GM18505 (cell line): ENCODE data around the gene JUND.

Source experiments
- ATAC-seq: cut with Tn5 transposase; IDR thresholded peaks from one replicate; pipeline ENCODE4 v1.9.1; 2021; ENCODE audit not compliant: unreplicated experiment
- POLR2A ChIP-seq: IDR thresholded peaks from 4 replicates; pipeline ENCODE4 v1.6.1; 2011; ENCODE audit warnings: borderline replicate concordance; ENCODE audit not compliant: insufficient read depth, insufficient read length; ENCODE audit errors: extremely low read depth

JUND gene

GRCh38 chr19:18317961-18318800, 36.8 kb upstream of the JUND start:
- no peak for TF ChIP-seq POLR2A

DNA sequence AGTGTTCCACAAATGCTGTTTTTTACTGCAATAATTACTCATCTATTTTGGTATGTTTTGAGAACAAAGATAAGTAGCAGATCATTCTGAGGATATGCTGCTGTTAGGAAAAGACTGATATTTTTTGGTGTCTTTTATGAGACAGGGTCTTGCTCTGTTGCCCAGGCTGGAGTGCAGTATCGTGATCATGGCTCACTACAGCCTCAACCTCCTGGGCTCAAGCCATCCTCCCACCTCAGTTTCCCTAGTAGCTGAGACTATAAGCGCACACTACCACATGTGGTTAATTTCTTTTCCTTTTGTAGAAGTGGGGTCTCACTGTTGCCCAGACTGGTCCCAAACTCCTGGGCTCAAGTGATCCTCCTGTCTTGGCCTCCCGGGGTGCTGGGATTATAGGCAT, 32.0 kb upstream of the JUND start:
- ATAC-seq: no peak
- no peak for TF ChIP-seq POLR2A

More at GRCh38 chr19:18317961-18318800, 36.8 kb upstream of the JUND start:
- no peak for ATAC-seq

DNA sequence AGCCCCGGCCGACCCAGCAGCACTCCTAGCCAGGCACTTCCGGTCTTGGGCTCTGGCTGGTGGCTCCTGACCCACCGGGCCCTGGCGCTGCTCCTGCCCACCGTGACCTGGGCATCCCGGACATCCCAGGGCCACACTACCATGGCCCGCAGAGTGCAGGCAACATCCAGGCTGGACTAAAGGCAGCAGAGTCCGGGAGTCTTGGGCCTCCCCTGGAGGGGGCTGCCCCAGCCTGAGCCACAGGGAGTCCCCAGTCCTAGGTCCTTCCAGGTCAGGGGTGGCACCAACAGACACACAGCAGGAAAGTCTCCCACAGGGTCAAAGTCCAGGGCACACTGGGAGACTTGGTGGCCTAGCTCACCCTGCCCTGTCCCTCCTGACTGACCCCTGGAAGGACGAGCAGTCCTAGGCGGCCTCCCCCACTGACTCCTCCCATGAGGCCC, 30.7 kb upstream of the JUND start:
- ATAC-seq: no peak
- no peak for TF ChIP-seq POLR2A

GRCh38 chr19:18311502-18312091, 30.2 kb upstream of the JUND start:
- no peak for TF ChIP-seq POLR2A

DNA sequence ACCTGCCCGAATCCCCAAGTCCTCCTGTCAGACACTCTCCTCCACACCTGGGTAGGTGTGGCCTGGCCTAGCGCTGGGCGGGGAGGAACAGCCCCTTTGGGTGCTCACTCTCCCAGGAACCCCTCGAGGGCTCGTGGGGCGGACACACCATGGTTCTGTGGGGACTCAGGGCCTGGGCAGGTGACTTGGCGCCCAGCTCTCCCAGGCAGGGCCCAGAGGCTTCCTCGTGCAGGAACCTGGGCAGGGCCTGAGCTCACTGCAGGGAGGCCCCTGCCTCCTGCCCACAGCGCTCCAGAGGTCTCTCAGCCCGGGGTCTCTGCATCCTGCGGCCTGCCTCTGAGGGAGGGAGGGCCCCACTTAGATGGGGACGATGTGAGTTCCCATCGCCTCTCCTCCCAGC, 29.5 kb upstream of the JUND start:
- no peak for TF ChIP-seq POLR2A
- ATAC-seq: no peak

More at GRCh38 chr19:18311502-18312091, 30.2 kb upstream of the JUND start:
- no peak for ATAC-seq

GRCh38 chr19:18310118-18310909, 28.9 kb upstream of the JUND start:
- no peak for ATAC-seq
- peak; percentile 40 for TF ChIP-seq POLR2A

GRCh38 chr19:18309525-18310064, 28.2 kb upstream of the JUND start:
- no peak for ATAC-seq
- no peak for TF ChIP-seq POLR2A

GRCh38 chr19:18308948-18309325, 27.5 kb upstream of the JUND start:
- no peak for ATAC-seq
- TF ChIP-seq POLR2A: no peak

GRCh38 chr19:18308051-18308947, 26.9 kb upstream of the JUND start:
- no peak for ATAC-seq
- TF ChIP-seq POLR2A: peak; percentile 35

GRCh38 chr19:18307271-18307681, 25.9 kb upstream of the JUND start:
- TF ChIP-seq POLR2A: no peak
- ATAC-seq: no peak

DNA sequence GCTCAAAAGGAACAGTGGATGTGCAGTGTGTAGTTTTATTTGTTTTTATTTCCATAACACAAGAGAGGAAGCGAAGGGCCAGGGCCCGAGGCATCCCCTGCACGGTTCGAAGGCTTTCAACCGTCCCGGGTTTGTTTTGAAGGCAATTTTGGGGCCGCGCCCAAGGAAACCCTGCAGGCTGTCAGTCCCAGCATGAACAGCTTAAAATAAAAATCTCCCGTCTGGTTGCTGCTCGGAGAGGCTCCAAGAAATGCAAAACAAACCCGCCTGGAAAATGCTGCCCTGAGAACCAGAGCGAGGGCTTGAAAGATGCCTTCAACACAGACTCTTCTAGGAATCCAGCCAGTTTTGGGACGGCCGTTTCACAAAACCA, 25.5 kb upstream of the JUND start:
- TF ChIP-seq POLR2A: no peak
- no peak for ATAC-seq

- no peak for TF ChIP-seq POLR2A
- no peak for ATAC-seq
These were observed 24.9 kb upstream of the JUND start for GRCh38 chr19:18306209-18306887.

- ATAC-seq: no peak
- peak; percentile 68 for TF ChIP-seq POLR2A
These were observed 23.3 kb upstream of the JUND start for GRCh38 chr19:18304458-18305310.
